K562 (cell line): ENCODE results near the gene TOR3A. TPM values are rescaled to one million over a fixed set of nuclear protein-coding genes. Genes with fewer than 3 reads are reported as not detected.

ENCODE experiments used
- ATAC-seq: fragments of 200-7000 bp; cut with Tn5 transposase; 3 replicates; pipeline ENCODE4 v1.9.1; 2020; ENCODE audit warnings: moderate library complexity
- BruUV-seq: library from RNA; stranded (reverse); fragments of 400-500 nt; replicated peaks from 2 replicates; lab custom pipeline; 2021; lab: Mats Ljungman, UMichigan
- CTCF ChIA-PET: fragments of 300-600 bp; formaldehyde crosslinking; extraction: SDS; loops from one replicate; lab custom pipeline; 2021; ENCODE audit warnings: low intra/inter-chr PET ratio; lab: Yijun Ruan, JAX
- POLR2A ChIA-PET: fragments of 300-600, 350-650 bp; sonication (Branson Sonifier 250); formaldehyde crosslinking; extraction: SDS; loops from one replicate; lab custom pipeline; 2021; ENCODE audit warnings: antibody characterized with exemption, inconsistent platforms; lab: Yijun Ruan, JAX
- DNase-seq, 4 experiments: peaks; one replicate each; pipeline versions ENCODE4 v3.0.0 to v3.0.0-alpha.2; 2011 to 2018; ENCODE audit warnings: low spot score in 3 of 4, mixed read lengths in 3 of 4; ENCODE audit errors: extremely low read depth in 1 of 4
- FAIRE-seq: peaks from 2 replicates; lab custom pipeline; 2011; peaks lifted over from hg19 to GRCh38; lab: Jason Lieb, UNC
- H2AFZ ChIP-seq: 2 replicates; pipeline ENCODE4 v1.6.0; 2011; ENCODE audit warnings: low read depth, low read length, control low read depth, inconsistent platforms
- H3K27ac ChIP-seq: fragments of 200-600 bp; 3 replicates; pipeline ENCODE4 v1.8.0; 2011; ENCODE audit warnings: low read depth, mild to moderate bottlenecking, control low read depth, inconsistent platforms, low read length, moderate library complexity, mixed read lengths; ENCODE audit errors: extremely low read depth
- H3K27me3 ChIP-seq, 2 experiments: fragments of 300-600 bp in 1 of 2; 2 replicates in 1 of 2; 3 replicates in 1 of 2; pipeline versions ENCODE4 v1.6.0 to v1.8.0; 2011; ENCODE audit warnings: inconsistent platforms in 2 of 2, low read length in 2 of 2, mild to moderate bottlenecking in 1 of 2, mixed read lengths in 1 of 2, moderate library complexity in 1 of 2; ENCODE audit not compliant: control insufficient read depth in 2 of 2, insufficient read depth in 2 of 2
- H3K36me3 ChIP-seq: fragments of 300-600 bp; 3 replicates; pipeline ENCODE4 v1.8.0; 2011; ENCODE audit warnings: mild to moderate bottlenecking, low read length, inconsistent platforms; ENCODE audit not compliant: control insufficient read depth, insufficient read depth
- H3K4me1 ChIP-seq, 2 experiments: fragments of 200-600 bp in 1 of 2; replicated peaks in 1 of 2; 2 replicates in 1 of 2; 3 replicates in 1 of 2; pipeline versions ENCODE4 v1.5.1 to v1.8.0; 2011; ENCODE audit warnings: inconsistent platforms in 2 of 2, low read length in 2 of 2, mild to moderate bottlenecking in 1 of 2, mixed read lengths in 1 of 2, moderate library complexity in 1 of 2; ENCODE audit not compliant: control insufficient read depth in 2 of 2, insufficient read depth in 2 of 2
- H3K4me2 ChIP-seq: 2 replicates; pipeline ENCODE4 v1.6.1; 2011; ENCODE audit warnings: low read length, control low read depth, inconsistent platforms, mixed read lengths; ENCODE audit not compliant: insufficient read depth
- H3K4me3 ChIP-seq: fragments of 200-600 bp; sonication (generic), shearing (Covaris generic); 2 replicates; pipeline ENCODE4 v1.5.1; 2016; ENCODE audit warnings: control low read depth, inconsistent platforms
- H3K79me2 ChIP-seq: fragments of 200-600 bp; 3 replicates; pipeline ENCODE4 v1.8.0; 2011; ENCODE audit warnings: low read length, inconsistent platforms; ENCODE audit not compliant: control insufficient read depth, insufficient read depth
- H3K9ac ChIP-seq, 2 experiments: 2 replicates each; pipeline versions ENCODE4 v1.6.0 to v1.6.1; 2011; ENCODE audit warnings: low read depth in 2 of 2, low read length in 2 of 2, control low read depth in 1 of 2, inconsistent platforms in 1 of 2, mild to moderate bottlenecking in 1 of 2, mixed read lengths in 1 of 2; ENCODE audit not compliant: insufficient read depth in 1 of 2
- H3K9me1 ChIP-seq: one replicate; pipeline ENCODE4 v1.6.0; 2011; ENCODE audit warnings: inconsistent platforms, mild to moderate bottlenecking, low read length, moderate library complexity; ENCODE audit not compliant: control insufficient read depth, insufficient read depth
- H3K9me3 ChIP-seq: replicated peaks from 2 replicates; pipeline ENCODE4 v1.5.1; 2011; ENCODE audit warnings: low read depth, low read length, inconsistent platforms; ENCODE audit not compliant: control insufficient read depth, insufficient read depth
- H4K20me1 ChIP-seq: replicated peaks from 2 replicates; pipeline ENCODE4 v1.6.1; 2011; ENCODE audit warnings: low read length, inconsistent platforms, mixed read lengths; ENCODE audit not compliant: control insufficient read depth, insufficient read depth
- ARID4B ChIP-seq: sonication (generic); formaldehyde crosslinking; IDR thresholded peaks from 2 replicates; pipeline ENCODE4 v1.8.0; 2022; ENCODE audit warnings: mild to moderate bottlenecking, missing genetic modification reagents
- ATF1 ChIP-seq, 2 experiments: fragments of 450-650 bp in 1 of 2; IDR thresholded peaks; 2 replicates each; pipeline ENCODE4 v1.6.1; 2016; ENCODE audit warnings: missing compliant biosample characterization in 1 of 2, missing genetic modification characterization in 1 of 2
- DEAF1 ChIP-seq: fragments of 450-650 bp; formaldehyde crosslinking; IDR thresholded peaks from 2 replicates; pipeline ENCODE4 v1.4.0; 2020; ENCODE audit warnings: mild to moderate bottlenecking, moderate library complexity
- ESRRB ChIP-seq: fragments of 250-450 bp; sonication (Bioruptor Pico); IDR thresholded peaks from 2 replicates; pipeline ENCODE4 v1.5.0; 2020; ENCODE audit warnings: mild to moderate bottlenecking, moderate library complexity, borderline replicate concordance
- ETS2 ChIP-seq: IDR thresholded peaks from 2 replicates; pipeline ENCODE4 v1.6.1; 2016; ENCODE audit warnings: borderline replicate concordance, missing genetic modification characterization, mild to moderate bottlenecking, moderate library complexity, missing compliant biosample characterization; ENCODE audit not compliant: poor library complexity, severe bottlenecking
- ZNF740 ChIP-seq, 3 experiments: fragments of 200-800 bp in 1 of 3; sonication (Bioruptor generic) in 1 of 3; sonication (generic) in 1 of 3; formaldehyde crosslinking in 1 of 3; IDR thresholded peaks; 2 replicates each; pipeline versions ENCODE4 v1.6.1 to v1.8.0; 2016 to 2022; ENCODE audit warnings: mild to moderate bottlenecking in 2 of 3, missing compliant biosample characterization in 2 of 3, missing genetic modification characterization in 2 of 3, missing genetic modification reagents in 1 of 3
- WGBS: fragments of 100-300 bp; shearing (Covaris generic); methylation state at CpG from one replicate; pipeline ENCODE4 v1.1.6; 2016; ENCODE audit warnings: low coverage, mixed read lengths; ENCODE audit not compliant: insufficient coverage; ENCODE audit errors: missing lambda C conversion rate; 5-methylcytosine and 5-hydroxymethylcytosine counted together
- in situ Hi-C: fragments of 300-500 bp; cut with MboI; formaldehyde crosslinking; loops from 4 replicates; pipeline ENCODE4 v1.15.0; 2018; ENCODE audit warnings: inconsistent platforms, mixed read lengths
- intact Hi-C: fragments of 100-400 bp; cut with micrococcal nuclease; formaldehyde crosslinking; loops from 2 replicates; pipeline ENCODE4 v1.14.2; 2022
- polyA plus RNA-seq, 8 experiments: library from polyadenylated mRNA; depleted of rRNA in 4 of 8; stranded (reverse) in 5 of 8; unstranded in 3 of 8; fragments of >200 nt; fragmentation: Nextera tagmentation in 2 of 8; fragmentation: Illumina TruSeq in 1 of 8; extraction: Ambion mirVana in 2 of 8; extraction: Trizol in 1 of 8; gene quantifications; 2 replicates each; pipeline versions ENCODE4 v1.2.1 to v1.2.3, GENCODE V29; 2011 to 2014; ENCODE audit warnings: inconsistent platforms in 1 of 8, missing spikeins in 1 of 8
- total RNA-seq, 7 experiments: library from RNA; depleted of rRNA in 6 of 7; stranded (reverse); fragments of >200 nt in 6 of 7; fragmentation: Illumina TruSeq in 2 of 7; extraction: Trizol in 2 of 7; gene quantifications; 2 replicates each; pipeline versions ENCODE4 v1.2.1 to v1.2.3, GENCODE V29; 2011 to 2021; ENCODE audit warnings: low replicate concordance in 1 of 7

Gene TOR3A
- total and polyA plus RNA-seq, 9 of the 15 experiments (the other 6 are each of a cell fraction or from before 2014, with no cell fraction given), result 7.9 to 94.5 (median 39.7) TPM

- Histone ChIP-seq H3K4me2 (no peak overlapping the region), H3K9ac (peak overlapping the region in 1 of 2 experiments; percentile 46; a peak in 1 of 4 replicates), H3K27ac (peak overlapping the region; percentile 87), H2AFZ (no peak overlapping the region), H3K36me3 (peaks cover 34% of the 10 kb centered on the region), H3K4me1 (peaks cover 38 to 47% of the 10 kb centered on the region in 2 experiments), H3K79me2 (peaks cover 38% of the 10 kb centered on the region), H3K27me3 (no peaks in the 10 kb centered on the region), H3K9me3 (no peaks in the 10 kb centered on the region), H3K4me3 (no peak overlapping the region), H4K20me1 (no peaks in the 10 kb centered on the region), H3K9me1 (no peaks in the 10 kb centered on the region)
- no peak for TF ChIP-seq ESRRB
- no peak for TF ChIP-seq DEAF1 (CRISPR knock-in tag)
- TF ChIP-seq ATF1 (CRISPR knock-in tag; IDR thresholded peaks at IDR 0.05), result no peak
- no peak for TF ChIP-seq ATF1 (tag; IDR thresholded peaks at IDR 0.05)
- TF ChIP-seq ARID4B (CRISPR knock-in tag), result no peak
- TF ChIP-seq ZNF740 (CRISPR knock-in tag; IDR thresholded peaks at IDR 0.05), result no peak
- no peak for TF ChIP-seq ZNF740 (tag; IDR thresholded peaks at IDR 0.05)
- TF ChIP-seq ETS2 (tag), result no peak
- in situ Hi-C loops (no loop called here), intact Hi-C loops (no loop called here)
- DNase-seq (no peak), ATAC-seq (no peak), FAIRE-seq (no peak)
- CTCF ChIA-PET, result no interaction called here
- no TSS peak for BruUV-seq
- POLR2A ChIA-PET, result interaction anchor here (1.1 kb wide), 1 partner anchor 11 kb away, joined by 3 read pairs; no protein-coding TSS in a partner anchor
- WGBS, result 100% methylated on average over 1 of the region's 1 CpG
Measured at GRCh38 chr1:179048339-179049124, 33.3 kb upstream of the TOR3A start.
